BJ (cell line): ENCODE measurements around the gene PLEKHA7. TPM values are rescaled to one million over a fixed set of nuclear protein-coding genes. Genes with fewer than 3 reads are reported as not detected.

Experiments
- CTCF ChIA-PET: fragments of 350-600 bp; formaldehyde crosslinking; extraction: SDS; loops from one replicate; lab custom pipeline; 2021; ENCODE audit warnings: antibody characterized with exemption, inconsistent platforms; lab: Yijun Ruan, JAX
- POLR2A ChIA-PET: fragments of 300-600 bp; sonication (Branson Sonifier 250); formaldehyde crosslinking; extraction: SDS; loops from one replicate; lab custom pipeline; 2021; ENCODE audit warnings: antibody characterized with exemption; lab: Charles Lee
- DNase-seq: peaks from one replicate; pipeline ENCODE4 v3.0.0-alpha.2; 2011; ENCODE audit warnings: low read depth
- H3K27me3 ChIP-seq: 2 replicates; pipeline ENCODE4 v1.6.0; 2011; ENCODE audit warnings: low read length; ENCODE audit not compliant: control insufficient read depth, insufficient read depth
- H3K36me3 ChIP-seq: 2 replicates; pipeline ENCODE4 v1.5.1; 2011; ENCODE audit warnings: low read length; ENCODE audit not compliant: control insufficient read depth, insufficient read depth
- H3K4me3 ChIP-seq: 2 replicates; pipeline ENCODE4 v1.5.1; 2011; ENCODE audit warnings: low read depth, mild to moderate bottlenecking, control low read depth, low read length
- CTCF ChIP-seq: IDR thresholded peaks from 2 replicates; pipeline ENCODE4 v1.5.1; 2011; ENCODE audit warnings: low read depth, mild to moderate bottlenecking, control low read depth, inconsistent platforms, low read length, moderate library complexity; ENCODE audit not compliant: insufficient read depth
- polyA plus RNA-seq: library from polyadenylated mRNA; depleted of rRNA; stranded (reverse); fragments of >200 nt; gene quantifications from 2 replicates; pipeline ENCODE4 v1.2.3, GENCODE V29; 2011

Gene PLEKHA7
- polyA plus RNA-seq, 1 experiment, result 0.04 TPM

- H3K27me3 ChIP-seq, result no peaks in the 10 kb centered on the region
- H3K36me3 ChIP-seq, result no peaks in the 10 kb centered on the region
- H3K4me3 ChIP-seq, result no peak overlapping the region
- ChIA-PET POLR2A (no interaction called here), CTCF (no interaction called here)
- no peak for TF ChIP-seq CTCF
- DNase-seq, result no peak
Observed at GRCh38 chr11:16962146-16962545, 52.1 kb downstream of the PLEKHA7 start.

- no peak overlapping the region for H3K4me3 ChIP-seq
- no peak for DNase-seq
- H3K27me3 ChIP-seq, result no peaks in the 10 kb centered on the region
- TF ChIP-seq CTCF, result no peak
- ChIA-PET POLR2A (no interaction called here), CTCF (no interaction called here)
- H3K36me3 ChIP-seq, result no peaks in the 10 kb centered on the region
Observed at GRCh38 chr11:16960250-16960649, 54.0 kb downstream of the PLEKHA7 start.

- no peaks in the 10 kb centered on the region for H3K27me3 ChIP-seq
- no peak for DNase-seq
- ChIA-PET POLR2A (no interaction called here), CTCF (no interaction called here)
- no peak for TF ChIP-seq CTCF
- no peak overlapping the region for H3K4me3 ChIP-seq
- no peaks in the 10 kb centered on the region for H3K36me3 ChIP-seq
Observed at GRCh38 chr11:16959602-16960001, 54.6 kb downstream of the PLEKHA7 start.

GRCh38 chr11:16958833-16959232, 55.4 kb downstream of the PLEKHA7 start:
- CTCF ChIA-PET, result interaction anchor here (0.9 kb wide), 1 partner anchor 22 kb away, joined by 3 read pairs; no protein-coding TSS in a partner anchor
- Histone ChIP-seq H3K36me3 (no peaks in the 10 kb centered on the region), H3K4me3 (no peak overlapping the region), H3K27me3 (no peaks in the 10 kb centered on the region)
- TF ChIP-seq CTCF, result no peak
- DNase-seq, result no peak
- POLR2A ChIA-PET, result no interaction called here

GRCh38 chr11:16956538-16957153, 57.6 kb downstream of the PLEKHA7 start:
- Histone ChIP-seq H3K27me3 (no peaks in the 10 kb centered on the region), H3K4me3 (no peak overlapping the region), H3K36me3 (no peaks in the 10 kb centered on the region)
- POLR2A ChIA-PET, result no interaction called here
- no peak for DNase-seq
- no peak for TF ChIP-seq CTCF
- CTCF ChIA-PET, result no interaction called here
